Chondrocyte (in vitro differentiated cells): ENCODE results near the gene ODAM. TPM values are rescaled to one million over a fixed set of nuclear protein-coding genes. Genes with fewer than 3 reads are reported as not detected.

ENCODE experiments used
- DNase-seq: peaks from one replicate; pipeline ENCODE4 v3.0.0; 2021; ENCODE audit warnings: mixed read lengths, low spot score
- H3K27ac Mint-ChIP-seq: one replicate; pipeline ENCODE4 v1.8.0; 2021; ENCODE audit warnings: mild to moderate bottlenecking, moderate library complexity, mixed read lengths; ENCODE audit not compliant: unreplicated experiment
- H3K27me3 Mint-ChIP-seq: 2 replicates; pipeline ENCODE4 v1.8.0; 2021; ENCODE audit warnings: low read depth, mixed read lengths
- H3K36me3 Mint-ChIP-seq: 2 replicates; pipeline ENCODE4 v1.8.0; 2021; ENCODE audit warnings: low read depth, mixed read lengths
- H3K4me1 Mint-ChIP-seq: 2 replicates; pipeline ENCODE4 v1.8.0; 2021; ENCODE audit warnings: low read depth, mild to moderate bottlenecking, mixed read lengths
- H3K4me3 Mint-ChIP-seq: one replicate; pipeline ENCODE4 v1.8.0; 2021; ENCODE audit warnings: mild to moderate bottlenecking, moderate library complexity, mixed read lengths; ENCODE audit not compliant: unreplicated experiment
- H3K9me3 Mint-ChIP-seq: 2 replicates; pipeline ENCODE4 v1.8.0; 2021; ENCODE audit warnings: low read depth, mixed read lengths
- long read RNA-seq: library from polyadenylated mRNA; stranded (forward); transcript quantifications from one replicate; pipeline ENCODE4 v2.0.0, GENCODE V29; 2021
- total RNA-seq: library from RNA; stranded (reverse); gene quantifications from 3 replicates; pipeline ENCODE4 v1.2.1, GENCODE V29; 2021
- TF ChIP-seq, protein P1 (sequence below): fragments of 200-600 bp; sonication (generic); IDR thresholded peaks from 2 replicates; pipeline ENCODE4 v1.5.0; 2021; ENCODE audit warnings: antibody characterized with exemption, mild to moderate bottlenecking, moderate library complexity

The ODAM gene, protein sequence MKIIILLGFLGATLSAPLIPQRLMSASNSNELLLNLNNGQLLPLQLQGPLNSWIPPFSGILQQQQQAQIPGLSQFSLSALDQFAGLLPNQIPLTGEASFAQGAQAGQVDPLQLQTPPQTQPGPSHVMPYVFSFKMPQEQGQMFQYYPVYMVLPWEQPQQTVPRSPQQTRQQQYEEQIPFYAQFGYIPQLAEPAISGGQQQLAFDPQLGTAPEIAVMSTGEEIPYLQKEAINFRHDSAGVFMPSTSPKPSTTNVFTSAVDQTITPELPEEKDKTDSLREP
- total RNA-seq: not detected in 3 replicates
- long read RNA-seq: 0 reads

DNA sequence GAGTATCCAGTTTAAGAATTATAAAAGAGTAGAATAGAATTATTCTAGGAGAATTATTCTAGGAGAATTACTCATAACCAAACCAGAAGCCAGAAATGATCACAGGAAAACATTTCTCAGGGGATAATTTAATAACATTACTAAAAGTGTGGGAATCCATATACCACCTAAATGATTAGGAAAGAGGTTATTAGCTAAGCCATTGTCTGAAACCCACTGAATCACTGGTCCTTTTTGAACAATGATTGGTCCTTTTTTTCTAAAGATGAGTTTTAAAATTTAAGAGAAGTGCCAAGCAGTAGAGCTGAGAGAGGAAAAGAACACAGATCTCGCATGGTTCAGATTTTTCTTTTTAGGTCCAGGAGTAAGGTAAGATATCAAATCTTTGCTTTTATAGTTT is at the start of gene ODAM:
Gene ODAM, plus strand, starts transcription at position 301 of the 400 bp plus-strand sequence. CDS start 819 bp downstream, outside the sequence.
- TF ChIP-seq, protein P1, sequence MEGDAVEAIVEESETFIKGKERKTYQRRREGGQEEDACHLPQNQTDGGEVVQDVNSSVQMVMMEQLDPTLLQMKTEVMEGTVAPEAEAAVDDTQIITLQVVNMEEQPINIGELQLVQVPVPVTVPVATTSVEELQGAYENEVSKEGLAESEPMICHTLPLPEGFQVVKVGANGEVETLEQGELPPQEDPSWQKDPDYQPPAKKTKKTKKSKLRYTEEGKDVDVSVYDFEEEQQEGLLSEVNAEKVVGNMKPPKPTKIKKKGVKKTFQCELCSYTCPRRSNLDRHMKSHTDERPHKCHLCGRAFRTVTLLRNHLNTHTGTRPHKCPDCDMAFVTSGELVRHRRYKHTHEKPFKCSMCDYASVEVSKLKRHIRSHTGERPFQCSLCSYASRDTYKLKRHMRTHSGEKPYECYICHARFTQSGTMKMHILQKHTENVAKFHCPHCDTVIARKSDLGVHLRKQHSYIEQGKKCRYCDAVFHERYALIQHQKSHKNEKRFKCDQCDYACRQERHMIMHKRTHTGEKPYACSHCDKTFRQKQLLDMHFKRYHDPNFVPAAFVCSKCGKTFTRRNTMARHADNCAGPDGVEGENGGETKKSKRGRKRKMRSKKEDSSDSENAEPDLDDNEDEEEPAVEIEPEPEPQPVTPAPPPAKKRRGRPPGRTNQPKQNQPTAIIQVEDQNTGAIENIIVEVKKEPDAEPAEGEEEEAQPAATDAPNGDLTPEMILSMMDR: no peak
- H3K27me3 Mint-ChIP-seq: peaks cover 27% of the 10 kb centered on the region

DNA sequence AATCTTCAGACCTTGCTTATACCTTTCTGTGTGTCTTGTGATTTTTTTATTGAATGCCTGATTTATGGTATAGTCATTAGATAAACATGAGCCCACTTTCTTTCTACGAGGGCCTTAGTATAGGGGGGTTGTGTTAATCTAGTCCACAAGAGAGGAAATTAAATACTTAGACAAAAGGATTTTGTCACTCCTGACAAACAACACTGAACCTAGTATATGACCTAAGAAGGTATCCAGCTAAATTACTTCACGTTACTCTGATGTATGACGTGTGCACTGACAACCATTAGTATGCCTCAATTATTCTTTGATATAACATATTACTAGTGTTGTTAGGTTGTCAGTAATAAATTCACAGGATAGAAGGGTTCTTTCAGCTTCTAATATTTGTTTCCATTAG is 44.3 kb upstream of the ODAM start:
- no peaks in the 10 kb centered on the region for H3K36me3 Mint-ChIP-seq
- H3K27ac Mint-ChIP-seq: no peak overlapping the region
- no peak for DNase-seq
- H3K27me3 Mint-ChIP-seq: peaks cover 2% of the 10 kb centered on the region
- H3K4me1 Mint-ChIP-seq: no peaks in the 10 kb centered on the region
- no peaks in the 10 kb centered on the region for H3K9me3 Mint-ChIP-seq
- TF ChIP-seq, protein P1: no peak
- H3K4me3 Mint-ChIP-seq: no peak overlapping the region

More for the DNA sequence above, at the start of gene ODAM:
- no peaks in the 10 kb centered on the region for H3K4me1 Mint-ChIP-seq
- H3K27ac Mint-ChIP-seq: no peak within 1 kb of the TSS
- no peak within 1 kb of the TSS for H3K4me3 Mint-ChIP-seq
- no peak for DNase-seq
- no peaks in the 10 kb centered on the region for H3K36me3 Mint-ChIP-seq
- peaks cover 4% of the 10 kb centered on the region for H3K9me3 Mint-ChIP-seq

DNA sequence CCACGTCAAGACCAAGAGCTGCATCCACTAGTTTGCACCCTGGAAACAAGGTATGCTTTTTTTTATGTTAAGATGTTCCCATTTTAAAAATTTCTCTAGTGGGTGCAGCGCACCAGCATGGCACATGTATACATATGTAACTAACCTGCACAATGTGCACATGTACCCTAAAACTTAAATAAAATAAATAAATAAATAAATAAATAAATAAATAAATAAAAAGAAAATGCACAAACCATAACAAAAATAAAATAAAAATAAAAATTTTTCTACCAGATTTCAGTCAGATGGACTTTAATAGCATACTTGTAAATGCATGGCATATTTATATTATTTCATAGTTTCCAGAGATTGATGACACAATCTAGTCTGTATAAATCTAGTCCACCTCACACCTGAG is 43.4 kb upstream of the ODAM start:
- no peak for DNase-seq
- Mint-ChIP-seq H3K9me3 (no peaks in the 10 kb centered on the region), H3K4me3 (no peak overlapping the region), H3K27me3 (peaks cover 2% of the 10 kb centered on the region), H3K27ac (no peak overlapping the region), H3K36me3 (no peaks in the 10 kb centered on the region), H3K4me1 (no peaks in the 10 kb centered on the region)
- TF ChIP-seq, protein P1: no peak

DNA sequence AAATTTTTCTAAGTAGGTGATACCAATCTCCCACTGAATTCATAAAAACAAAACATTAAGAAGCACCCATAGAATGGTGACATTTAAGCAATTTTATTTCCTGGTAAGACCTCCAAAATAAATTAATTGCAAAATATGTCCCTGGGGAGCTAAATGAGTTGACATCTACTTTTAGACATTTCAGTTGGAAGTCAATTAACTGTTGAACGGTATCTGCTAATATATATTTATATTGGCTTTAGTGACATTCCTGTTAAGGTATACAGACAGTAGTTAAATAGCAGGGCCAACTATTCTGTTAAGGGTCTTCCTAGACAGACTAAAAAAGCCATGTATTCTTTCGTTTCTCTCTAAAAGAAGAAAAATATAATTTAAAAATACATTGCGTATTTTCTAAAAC is 41.6 kb upstream of the ODAM start, which contains the start of gene PRR27:
Gene PRR27, plus strand, starts transcription at position 301 of the 400 bp plus-strand sequence. CDS start 139 bp downstream, outside the sequence.
- Mint-ChIP-seq H3K27ac (no peak within 1 kb of the TSS), H3K4me1 (no peaks in the 10 kb centered on the region), H3K36me3 (no peaks in the 10 kb centered on the region), H3K4me3 (no peak within 1 kb of the TSS), H3K27me3 (peaks cover 2% of the 10 kb centered on the region), H3K9me3 (no peaks in the 10 kb centered on the region)
- TF ChIP-seq, protein P1: no peak
- no peak for DNase-seq

DNA sequence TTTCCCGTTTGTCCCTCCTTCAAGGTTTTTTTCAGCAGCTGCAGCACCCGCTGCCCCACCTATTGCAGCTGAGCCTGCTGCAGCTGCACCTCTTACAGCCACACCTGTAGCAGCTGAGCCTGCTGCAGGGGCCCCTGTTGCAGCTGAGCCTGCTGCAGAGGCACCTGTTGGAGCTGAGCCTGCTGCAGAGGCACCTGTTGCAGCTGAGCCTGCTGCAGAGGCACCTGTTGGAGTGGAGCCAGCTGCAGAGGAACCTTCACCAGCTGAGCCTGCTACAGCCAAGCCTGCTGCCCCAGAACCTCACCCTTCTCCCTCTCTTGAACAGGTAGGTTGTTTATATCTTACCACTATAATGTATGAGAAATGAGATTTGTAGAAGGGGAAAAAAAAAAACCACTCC is 36.9 kb upstream of the ODAM start:
- Mint-ChIP-seq H3K36me3 (no peaks in the 10 kb centered on the region), H3K27me3 (peaks cover 8% of the 10 kb centered on the region), H3K4me1 (no peaks in the 10 kb centered on the region), H3K9me3 (no peaks in the 10 kb centered on the region), H3K27ac (no peak overlapping the region), H3K4me3 (no peak overlapping the region)
- DNase-seq: no peak
- TF ChIP-seq, protein P1: no peak
